ENCODE measurements around the gene SLC25A21.

The SLC25A21 gene

DNA sequence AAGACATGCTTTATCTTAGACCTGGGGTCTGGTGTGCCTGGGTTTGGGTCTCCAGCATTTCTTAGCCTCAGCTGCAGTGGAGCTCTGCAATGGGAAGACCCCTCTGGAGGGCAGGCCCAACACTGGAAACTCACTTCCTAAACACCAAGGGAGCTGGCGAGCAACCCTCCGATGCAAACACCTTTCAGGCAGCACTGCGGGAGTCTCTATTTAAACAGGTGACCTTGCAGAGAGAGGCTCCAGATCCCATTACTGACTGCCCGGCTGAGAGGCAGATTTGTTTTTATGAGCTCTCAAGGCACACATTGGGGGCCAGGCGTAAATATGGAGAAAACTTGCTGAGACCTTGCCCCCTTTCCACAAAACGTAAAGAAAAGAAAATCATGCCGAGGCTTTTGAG is 315.3 kb downstream of the SLC25A21 start:
- DNase-seq = no peak

GRCh38 chr14:36856095-36856878 is 316.1 kb downstream of the SLC25A21 start:
- no peak for DNase-seq

DNA sequence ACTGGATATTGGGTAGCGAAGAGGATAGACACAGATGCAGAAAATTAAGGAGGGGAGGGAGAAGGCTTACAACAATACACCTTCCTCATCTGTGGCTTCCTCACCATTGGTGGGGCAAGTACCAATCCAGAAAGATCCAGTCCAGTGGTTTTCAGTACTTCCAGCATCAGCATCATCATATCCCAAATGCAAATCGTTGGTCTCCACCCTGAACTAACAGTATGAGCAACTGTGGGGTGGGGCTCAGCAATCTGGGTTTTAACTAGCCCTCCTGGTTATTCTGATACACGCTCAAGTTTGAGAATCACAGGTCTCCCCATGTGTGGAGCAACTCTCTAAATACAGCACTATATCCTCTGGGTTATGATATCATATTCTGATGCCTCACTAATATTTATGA is 317.0 kb downstream of the SLC25A21 start:
- DNase-seq = no peak

- DNase-seq = no peak
These were observed 319.3 kb downstream of the SLC25A21 start for GRCh38 chr14:36852981-36853691.

DNA sequence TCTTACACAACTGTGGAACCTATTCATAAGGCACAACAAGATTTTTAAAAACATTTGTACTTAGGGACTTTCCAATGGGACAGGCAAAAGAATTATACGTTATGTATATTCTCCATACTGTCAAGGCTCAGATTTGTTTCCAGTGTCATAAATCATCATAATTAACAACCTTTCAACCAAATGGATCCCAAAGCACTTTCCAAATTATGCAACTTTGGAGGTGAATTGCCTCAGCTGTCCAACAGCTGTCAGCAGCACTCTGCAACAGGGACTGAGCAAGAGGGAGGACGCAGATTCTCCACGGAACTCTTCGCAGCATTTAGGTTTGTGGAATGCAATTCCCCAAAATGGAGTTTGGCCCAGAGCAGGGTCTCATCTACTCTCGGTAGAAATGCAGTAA is 324.2 kb downstream of the SLC25A21 start:
- no peak for DNase-seq

- DNase-seq = no peak
These were observed 325.0 kb downstream of the SLC25A21 start for GRCh38 chr14:36847366-36847765.

- no peak for DNase-seq
These were observed 326.9 kb downstream of the SLC25A21 start for GRCh38 chr14:36845356-36846012.

DNA sequence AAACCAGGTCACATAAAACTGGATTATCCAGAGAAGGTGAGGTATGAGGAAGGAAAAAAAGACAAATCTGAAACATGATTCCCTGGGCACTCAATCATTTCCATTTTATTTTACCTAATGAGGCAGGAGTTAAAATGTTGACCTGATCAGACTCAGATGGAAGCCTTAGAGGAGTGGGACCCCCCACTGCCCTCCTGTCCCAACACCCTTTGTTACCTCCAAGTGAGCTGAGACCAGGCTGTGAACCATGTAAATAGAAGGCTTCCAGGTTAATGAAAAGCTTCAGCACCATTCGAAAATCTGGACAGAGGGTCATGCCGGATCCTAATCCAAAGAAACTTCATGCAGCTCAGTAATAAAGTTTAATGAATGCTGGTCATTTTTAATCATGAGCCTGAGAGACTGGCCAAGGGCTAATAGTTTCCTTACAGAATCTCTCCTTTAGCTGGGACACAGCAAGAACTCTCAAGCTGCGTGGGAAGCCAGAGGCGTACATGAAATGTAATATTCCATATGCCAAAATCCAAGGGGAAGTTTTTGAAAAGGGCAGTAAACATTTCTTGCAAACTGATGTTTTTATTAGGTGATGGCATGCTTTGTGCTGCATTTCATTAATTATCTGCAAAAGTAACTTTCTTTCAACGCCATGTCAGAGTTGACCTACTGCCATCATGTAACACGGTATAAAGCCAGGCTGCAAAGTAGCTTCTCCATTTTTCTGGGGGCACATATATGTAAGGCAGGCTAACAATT is 327.8 kb downstream of the SLC25A21 start:
- DNase-seq = no peak

GRCh38 chr14:36843410-36843809 is 329.0 kb downstream of the SLC25A21 start:
- no peak for DNase-seq

DNA sequence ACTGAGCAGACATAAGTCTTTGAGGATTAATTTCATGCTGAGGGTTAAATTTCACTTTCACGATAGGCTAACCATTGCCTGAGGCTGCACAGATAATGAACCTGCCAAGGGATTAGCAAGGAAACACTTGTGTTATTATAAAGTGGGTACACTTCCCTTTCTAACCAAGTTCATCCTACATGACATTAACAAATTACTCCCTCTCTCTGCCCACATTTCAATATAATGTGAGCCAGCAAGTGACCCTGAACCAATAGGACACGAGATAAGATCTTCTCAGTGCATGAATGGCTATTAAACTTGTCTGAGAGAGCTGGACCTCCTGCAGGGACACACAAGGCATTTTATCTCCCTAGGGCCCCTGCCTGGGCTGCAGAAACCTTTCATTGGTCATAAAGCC is 337.3 kb downstream of the SLC25A21 start:
- DNase-seq = no peak

GRCh38 chr14:36834293-36834692 is 338.1 kb downstream of the SLC25A21 start:
- DNase-seq = no peak

DNA sequence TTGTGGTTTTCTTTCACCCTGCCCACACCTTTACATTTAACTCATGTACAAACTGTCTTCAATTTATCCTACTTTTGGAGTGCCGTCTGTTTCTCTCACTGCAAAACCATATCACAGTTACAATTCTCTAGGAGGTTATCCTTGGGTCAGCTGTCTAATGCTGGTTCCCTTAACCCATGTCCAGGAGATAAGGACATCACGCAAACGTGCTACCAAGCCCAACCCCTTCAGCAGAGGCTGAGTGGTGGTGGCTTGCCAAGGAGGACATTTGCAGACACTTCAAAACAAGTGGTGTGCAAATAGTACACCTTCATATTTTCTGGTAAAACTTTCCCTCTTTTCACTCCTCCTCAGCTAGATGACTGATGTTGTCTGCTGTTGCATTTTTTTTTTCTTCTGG is 342.9 kb downstream of the SLC25A21 start:
- DNase-seq = no peak

DNA sequence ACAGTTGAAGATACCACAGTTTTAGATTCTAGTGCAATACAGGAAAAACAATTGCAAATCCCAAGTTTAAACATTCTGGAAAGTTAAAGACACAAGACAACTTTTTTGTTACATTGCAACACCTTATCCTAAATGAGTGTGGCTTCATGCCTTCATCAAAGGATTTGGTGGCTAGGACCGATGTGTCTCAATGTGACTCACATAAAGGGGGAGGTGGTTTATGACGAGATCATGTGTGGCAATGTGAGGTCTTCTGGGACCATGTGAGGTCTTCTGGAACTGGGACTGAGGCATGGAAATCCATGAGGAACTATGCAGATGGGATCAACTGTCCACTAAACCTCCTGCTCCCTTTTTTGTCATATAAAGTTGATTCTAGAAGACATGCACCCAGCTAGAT is 344.5 kb downstream of the SLC25A21 start:
- DNase-seq = no peak

DNA sequence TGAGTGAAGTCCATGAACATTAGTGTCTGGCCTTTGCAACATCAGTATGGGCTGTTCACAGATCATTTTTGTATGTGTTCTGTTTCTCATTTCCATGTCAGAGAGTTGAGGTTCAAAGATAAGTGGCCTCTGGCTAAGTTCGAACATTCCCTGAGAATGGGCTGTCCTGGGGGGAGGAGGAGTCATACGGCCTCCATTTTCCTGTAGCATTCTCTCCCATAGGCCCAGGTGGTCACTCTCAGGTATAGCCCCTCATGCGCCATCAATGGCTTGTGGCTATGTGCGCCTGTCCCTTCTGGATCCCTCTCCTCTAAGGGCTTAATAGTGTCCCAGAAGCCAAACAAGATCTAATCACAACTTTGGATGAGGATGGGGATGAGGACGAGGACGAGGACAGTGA is 345.8 kb downstream of the SLC25A21 start:
- no peak for DNase-seq

DNA sequence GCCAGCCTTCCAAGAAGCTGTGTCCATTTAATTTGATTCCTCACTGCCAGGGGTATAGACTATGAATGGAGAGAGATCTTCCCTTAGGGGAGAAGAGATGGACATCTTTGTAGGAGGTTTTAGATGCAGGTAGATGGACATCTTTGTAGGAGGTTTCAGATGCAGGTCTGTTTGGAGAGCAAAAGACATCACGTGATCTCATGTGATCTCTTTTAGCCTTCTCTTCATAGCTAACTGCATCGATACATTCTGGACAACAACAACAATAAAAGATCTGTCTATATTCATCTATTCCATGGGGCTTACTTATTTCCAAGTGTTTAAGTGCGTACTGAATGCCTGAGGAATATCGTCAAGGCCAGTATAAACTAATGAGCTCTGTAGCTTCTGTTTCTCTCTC is 347.6 kb downstream of the SLC25A21 start:
- no peak for DNase-seq

DNA sequence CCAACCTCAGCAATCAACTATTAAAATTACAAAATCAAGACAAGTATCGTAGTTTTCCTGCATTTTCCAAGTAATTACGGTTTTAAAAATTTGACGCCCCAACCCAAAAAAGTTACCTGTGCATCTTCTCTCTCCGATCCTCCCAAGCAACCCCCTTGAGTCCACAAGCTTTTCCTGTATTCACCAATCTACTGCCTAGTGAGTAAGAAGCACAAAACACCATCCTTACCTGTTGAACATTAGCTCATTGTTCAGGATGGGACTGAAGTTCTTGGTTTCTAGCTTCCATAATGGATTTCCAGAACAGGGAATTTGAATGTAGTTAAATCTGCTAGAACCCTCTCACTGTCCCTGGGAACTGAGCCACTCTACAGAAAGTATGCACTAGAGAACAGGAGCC is 348.8 kb downstream of the SLC25A21 start:
- no peak for DNase-seq

- no peak for DNase-seq
These were observed 349.7 kb downstream of the SLC25A21 start for GRCh38 chr14:36822685-36823084.

- DNase-seq = no peak
These were observed 351.5 kb downstream of the SLC25A21 start for GRCh38 chr14:36820901-36821300.

- DNase-seq = no peak
These were observed 352.2 kb downstream of the SLC25A21 start for GRCh38 chr14:36820111-36820709.

DNA sequence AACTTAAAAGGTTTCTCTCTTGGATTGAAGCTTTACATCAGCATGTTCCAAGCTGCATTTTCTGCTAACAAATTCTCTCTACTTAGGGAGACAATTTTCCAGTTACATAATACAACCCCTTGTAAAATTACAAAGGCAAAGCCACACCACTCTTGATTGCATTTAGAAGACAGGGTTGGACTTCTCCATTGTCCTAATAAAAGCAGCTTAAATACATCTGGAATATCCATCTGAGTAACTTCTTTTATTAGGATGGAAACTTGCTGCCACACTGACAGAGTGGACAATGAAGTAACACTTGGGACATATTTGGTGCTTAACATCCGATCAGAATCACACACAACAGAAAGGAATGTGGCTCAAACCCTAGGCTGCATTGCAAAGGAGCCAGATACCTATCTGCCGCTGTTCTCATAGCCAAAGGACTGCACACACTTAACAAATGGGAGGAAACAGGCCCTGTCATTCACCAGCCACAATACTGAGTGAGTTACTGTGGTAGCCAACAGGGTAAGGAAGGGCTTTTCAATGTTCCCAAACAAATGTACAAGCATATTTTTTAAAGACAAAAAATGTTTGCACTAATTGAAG is 353.5 kb downstream of the SLC25A21 start:
- DNase-seq = no peak

GRCh38 chr14:36818246-36818645 is 354.2 kb downstream of the SLC25A21 start:
- no peak for DNase-seq
